HuH-7.5 (cell line): ENCODE results near the gene SUPT3H.

Experiments used
- DNase-seq: peaks from one replicate; pipeline ENCODE4 v3.0.0; 2011; ENCODE audit warnings: low spot score

SUPT3H gene

GRCh38 chr6:44833248-44833647 is 544.5 kb downstream of the SUPT3H start:
- no peak for DNase-seq

GRCh38 chr6:44831002-44831610 is 546.6 kb downstream of the SUPT3H start:
- no peak for DNase-seq

GRCh38 chr6:44829836-44830235 is 547.9 kb downstream of the SUPT3H start:
- no peak for DNase-seq

GRCh38 chr6:44828780-44829179 is 549.0 kb downstream of the SUPT3H start:
- DNase-seq = no peak

GRCh38 chr6:44826025-44826676 is 551.6 kb downstream of the SUPT3H start:
- DNase-seq = no peak

- DNase-seq = no peak
Measured at GRCh38 chr6:44825273-44825672, 552.5 kb downstream of the SUPT3H start.

GRCh38 chr6:44824567-44824966 is 553.2 kb downstream of the SUPT3H start:
- no peak for DNase-seq

- DNase-seq = no peak
Measured at GRCh38 chr6:44820759-44821158, 557.0 kb downstream of the SUPT3H start.

GRCh38 chr6:44820321-44820720 is 557.4 kb downstream of the SUPT3H start:
- DNase-seq = no peak

GRCh38 chr6:44811456-44811855 is 566.3 kb downstream of the SUPT3H start:
- no peak for DNase-seq

- DNase-seq = no peak
Measured at GRCh38 chr6:44809258-44809657, 568.5 kb downstream of the SUPT3H start.

GRCh38 chr6:44808148-44808547 is 569.6 kb downstream of the SUPT3H start:
- DNase-seq = no peak

- DNase-seq = no peak
Measured at GRCh38 chr6:44806656-44807055, 571.1 kb downstream of the SUPT3H start.

- DNase-seq = no peak
Measured at GRCh38 chr6:44805238-44805846, 572.4 kb downstream of the SUPT3H start.

GRCh38 chr6:44804546-44805159 is 573.1 kb downstream of the SUPT3H start:
- no peak for DNase-seq

- no peak for DNase-seq
Measured at GRCh38 chr6:44804016-44804415, 573.7 kb downstream of the SUPT3H start.

GRCh38 chr6:44800784-44801592 is 576.7 kb downstream of the SUPT3H start:
- DNase-seq = no peak

- DNase-seq = no peak
Measured at GRCh38 chr6:44800171-44800783, 577.5 kb downstream of the SUPT3H start.

GRCh38 chr6:44797746-44798145 is 580.0 kb downstream of the SUPT3H start:
- DNase-seq = no peak

- no peak for DNase-seq
Measured at GRCh38 chr6:44795326-44795725, 582.4 kb downstream of the SUPT3H start.

- no peak for DNase-seq
Measured at GRCh38 chr6:44789806-44790205, 587.9 kb downstream of the SUPT3H start.

- no peak for DNase-seq
Measured at GRCh38 chr6:44789061-44789460, 588.7 kb downstream of the SUPT3H start.
